Endothelial cell of umbilical vein (primary cell): ENCODE data around the gene ABCA10.
A peak's percentile ranks its signal among the peaks of the same experiment; 100 is the strongest.

Experiments
- CTCF ChIP-seq, 2 donors: IDR thresholded peaks; 1 replicate in 1 of 2; 2 replicates in 1 of 2; pipeline ENCODE4 v1.5.1; 2011; ENCODE audit warnings: low read length in 2 of 2, mild to moderate bottlenecking in 2 of 2, moderate library complexity in 2 of 2, control low read depth in 1 of 2, inconsistent platforms in 1 of 2, low read depth in 1 of 2; ENCODE audit not compliant: insufficient read depth in 1 of 2; ENCODE audit errors: extremely low read depth in 1 of 2
- EZH2 ChIP-seq: IDR thresholded peaks from 2 replicates; pipeline ENCODE4 v1.6.1; 2012; ENCODE audit warnings: borderline replicate concordance, low read depth, mild to moderate bottlenecking, moderate library complexity, low read length, inconsistent platforms; ENCODE audit not compliant: severe bottlenecking
- FOS ChIP-seq: IDR thresholded peaks from 2 replicates; pipeline ENCODE4 v1.6.1; 2011; ENCODE audit warnings: mild to moderate bottlenecking, low read length, moderate library complexity, borderline replicate concordance; ENCODE audit not compliant: insufficient read depth
- GATA2 ChIP-seq: IDR thresholded peaks from 2 replicates; pipeline ENCODE4 v1.7.0; 2011; ENCODE audit warnings: low read depth, mild to moderate bottlenecking, moderate library complexity, mixed read lengths, low read length; ENCODE audit not compliant: insufficient read length, insufficient read depth
- JUN ChIP-seq: IDR thresholded peaks from 2 replicates; pipeline ENCODE4 v1.6.1; 2011; ENCODE audit warnings: borderline replicate concordance, low read depth; ENCODE audit not compliant: insufficient read length, insufficient read depth
- MAX ChIP-seq: IDR thresholded peaks from 2 replicates; pipeline ENCODE4 v1.6.1; 2011; ENCODE audit not compliant: insufficient read depth, insufficient read length
- POLR2A ChIP-seq: IDR thresholded peaks from 2 replicates; pipeline ENCODE4 v1.6.1; 2012; ENCODE audit warnings: low read depth, mild to moderate bottlenecking, control low read depth, low read length
- POLR2AphosphoS5 ChIP-seq: IDR thresholded peaks from 2 replicates; pipeline ENCODE4 v1.6.1; 2012; ENCODE audit warnings: low read depth, mild to moderate bottlenecking, control low read depth, low read length, moderate library complexity; ENCODE audit not compliant: insufficient read depth

GRCh38 chr17:69269131-69269998 lies 40.7 kb upstream of the ABCA10 start:
- TF ChIP-seq CTCF (IDR thresholded peaks at IDR 0.05; ENCODE audit: extremely low read depth in 1 of 2, insufficient read depth in 1 of 2, low read depth in 1 of 2, low read length in 2 of 2) (no peak), POLR2A (no peak), FOS (peak; percentile 29), MAX (no peak), JUN (peak; percentile 75), GATA2 (peak; percentile 90), POLR2AphosphoS5 (no peak), EZH2 (no peak)
